ENCODE data around the gene OTUD6A.
"Not testable (repeated sequence)": the region's sequence is repeated elsewhere in the genome, so short reads cannot be mapped to it uniquely, and the experiment has no call there.

OTUD6A gene

GRCh38 chrX:70089604-70090297, 27.5 kb downstream of the OTUD6A start:
- Histone ChIP-seq H3K9me3 (replicated peaks in 1 of 11) (no peaks in the 10 kb centered on the region; a peak in 1 of 22 replicates), H4K20me1 (no peaks in the 10 kb centered on the region; a peak in 1 of 22 replicates), H3K4me3 (no peak overlapping the region), H3K4me2 (peak overlapping the region in 6 of 11 experiments; percentile 2 to 47 (median 20); a peak in 9 of 22 replicates), H3K36me3 (no peaks in the 10 kb centered on the region), H3K4me1 (peaks cover 0 to 23% (median 9%) of the 10 kb centered on the region in 10 experiments; a peak in 9 of 20 replicates), H3K27ac (no peak overlapping the region), H3K27me3 (peaks cover 61 to 99% (median 89%) of the 10 kb centered on the region in 11 experiments), H3K9ac (no peak overlapping the region)
- TF ChIP-seq Cebpa-rat (IDR thresholded peaks at IDR 0.05), result no peak

- Histone ChIP-seq H3K9me3 (replicated peaks in 1 of 11) (no peaks in the 10 kb centered on the region; a peak in 1 of 22 replicates), H3K27me3 (peaks cover 65 to 100% (median 92%) of the 10 kb centered on the region in 11 experiments), H3K4me3 (no peak overlapping the region), H3K4me2 (no peak overlapping the region), H3K36me3 (no peaks in the 10 kb centered on the region), H3K9ac (no peak overlapping the region), H3K4me1 (peaks cover 0 to 23% (median 9%) of the 10 kb centered on the region in 10 experiments; a peak in 9 of 20 replicates), H3K27ac (no peak overlapping the region), H4K20me1 (no peaks in the 10 kb centered on the region; a peak in 1 of 22 replicates)
- TF ChIP-seq Cebpa-rat (IDR thresholded peaks at IDR 0.05), result no peak
Measured at GRCh38 chrX:70092247-70092646, 30.0 kb downstream of the OTUD6A start.

DNA sequence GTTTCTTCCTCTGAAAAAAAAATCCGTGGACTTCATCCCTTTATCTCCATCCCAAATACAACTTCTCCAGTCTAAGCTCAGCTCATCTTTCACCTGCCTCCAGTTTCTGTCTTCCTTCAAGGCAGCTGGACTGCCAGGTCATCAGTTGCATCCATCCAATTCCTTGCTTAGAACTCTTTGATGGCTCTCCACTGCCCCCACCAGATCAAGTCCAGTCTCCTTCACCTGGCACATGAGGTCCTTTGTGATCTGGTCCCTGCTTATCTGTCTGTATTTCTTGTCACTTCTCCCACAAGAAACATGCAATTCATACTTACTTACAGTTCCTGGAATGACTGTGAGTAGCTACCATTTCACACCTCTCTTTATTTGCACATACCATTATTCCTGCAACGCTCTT, 33.8 kb downstream of the OTUD6A start:
- Histone ChIP-seq H3K4me3 (no peak overlapping the region), H3K27ac (no peak overlapping the region), H4K20me1 (no peaks in the 10 kb centered on the region), H3K4me2 (no peak overlapping the region), H3K4me1 (no peaks in the 10 kb centered on the region), H3K36me3 (no peaks in the 10 kb centered on the region), H3K9me3 (replicated peaks in 1 of 11) (no peaks in the 10 kb centered on the region; a peak in 1 of 22 replicates), H3K27me3 (peaks cover 46 to 79% (median 72%) of the 10 kb centered on the region in 11 experiments), H3K9ac (no peak overlapping the region)
- no peak for TF ChIP-seq Cebpa-rat (IDR thresholded peaks at IDR 0.05)

DNA sequence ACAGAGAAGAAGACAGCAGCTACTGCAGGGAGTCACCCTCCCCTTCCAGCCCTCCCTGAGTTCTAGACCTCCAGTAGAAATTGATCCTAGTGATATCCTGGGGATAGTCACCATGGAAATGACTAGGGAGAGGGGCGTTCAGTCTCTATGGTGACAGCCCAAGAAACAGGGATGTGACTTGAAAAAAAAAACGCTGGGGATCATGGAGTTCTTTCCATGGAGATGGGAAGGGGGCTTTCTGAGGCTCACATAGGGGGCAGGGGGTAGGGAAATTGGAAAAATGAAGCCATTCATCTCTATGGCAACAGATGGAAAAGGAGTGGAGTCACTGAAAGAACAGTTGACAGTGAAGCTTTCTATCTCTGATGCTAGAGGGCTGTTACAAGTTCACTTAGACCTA, 43.0 kb downstream of the OTUD6A start:
- H4K20me1 ChIP-seq, result no peaks in the 10 kb centered on the region
- H3K4me2 ChIP-seq, result no peak overlapping the region
- TF ChIP-seq Cebpa-rat (IDR thresholded peaks at IDR 0.05), result no peak
- no peaks in the 10 kb centered on the region for H3K36me3 ChIP-seq
- H3K4me1 ChIP-seq, result no peaks in the 10 kb centered on the region
- H3K27ac ChIP-seq, result no peak overlapping the region
- peaks cover 0 to 16% (median 3%) of the 10 kb centered on the region in 11 experiments; a peak in 10 of 22 replicates for H3K9me3 ChIP-seq (replicated peaks in 1 of 11)
- no peak overlapping the region for H3K4me3 ChIP-seq
- peaks cover 7 to 53% (median 43%) of the 10 kb centered on the region in 11 experiments; a peak in 20 of 22 replicates for H3K27me3 ChIP-seq
- no peak overlapping the region for H3K9ac ChIP-seq

DNA sequence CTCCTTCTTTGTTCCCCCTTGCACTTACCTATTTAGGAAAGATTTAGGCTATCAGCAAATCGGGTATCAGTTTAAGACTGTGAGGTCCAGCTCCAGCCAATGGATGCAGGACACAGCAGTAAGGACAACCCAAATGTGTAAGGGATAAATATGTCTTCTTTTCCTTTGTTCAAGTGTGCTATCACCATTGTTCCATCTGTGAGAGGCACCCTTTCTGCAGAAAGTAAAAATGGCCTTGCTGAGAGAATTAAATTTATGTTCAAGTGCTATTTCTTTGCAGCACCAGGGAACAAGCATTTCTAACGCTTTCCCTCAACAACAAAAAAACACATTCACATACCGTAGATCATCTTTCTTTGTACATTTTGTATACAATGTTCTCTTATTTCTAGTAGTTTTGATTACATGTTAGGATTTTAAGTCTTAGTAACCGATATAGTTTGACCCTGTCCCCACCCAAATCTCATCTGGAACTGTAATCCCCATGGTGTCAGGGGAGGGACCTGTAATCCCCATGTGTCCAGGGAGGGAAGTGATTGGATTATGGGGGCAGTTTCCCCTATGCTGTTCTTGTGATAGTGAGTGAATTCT, 49.3 kb downstream of the OTUD6A start:
- H3K36me3 ChIP-seq, H3K4me1 ChIP-seq, H3K4me2 ChIP-seq, H4K20me1 ChIP-seq, H3K27ac ChIP-seq, H3K9ac ChIP-seq: not testable (repeated sequence)
- 0 out of 20 replicates have a peak overlapping the region, but pooled peaks of 1 of the 10 experiments have one; percentile 15 for H3K4me3 ChIP-seq
- H3K27me3 ChIP-seq, result peaks cover 6 to 82% (median 55%) of the 10 kb centered on the region in 11 experiments; a peak in 21 of 22 replicates
- H3K9me3 ChIP-seq (replicated peaks in 1 of 11), result peaks cover 25 to 57% (median 37%) of the 10 kb centered on the region in 11 experiments

Data from BLaER1 treated with 17β-estradiol and CSF1 and Interleukin-3, amounts not matched to agents 10 nM and 100 nM (cell line).